ENCODE results near the gene TULP3. TPM values are rescaled to one million over a fixed set of nuclear protein-coding genes. Genes with fewer than 3 reads are reported as not detected.
"Not testable (repeated sequence)": the region's sequence is repeated elsewhere in the genome, so short reads cannot be mapped to it uniquely, and the experiment has no call there.

Gene TULP3
- total RNA-seq, 1 donor from 2014 or later = 15.4 TPM

GRCh38 chr12:2864198-2864597 is 26.5 kb upstream of the TULP3 start:
- intact Hi-C loops (cut with DNase I) = no loop called here

GRCh38 chr12:2868986-2869632 is 21.6 kb upstream of the TULP3 start:
- DNase-seq; H3K4me1 ChIP-seq; H3K27ac ChIP-seq; H3K9me3 ChIP-seq; H3K36me3 ChIP-seq; ATAC-seq; H3K4me3 ChIP-seq; H3K27me3 ChIP-seq (ENCODE audit: low read depth); intact Hi-C loops (cut with DNase I): not testable (repeated sequence)

More at GRCh38 chr12:2864198-2864597, 26.5 kb upstream of the TULP3 start:
- no peak for TF ChIP-seq CTCF (IDR thresholded peaks at IDR 0.05)
- H3K27ac ChIP-seq = no peak overlapping the region
- no peaks in the 10 kb centered on the region for H3K36me3 ChIP-seq
- H3K4me3 ChIP-seq = no peak overlapping the region
- ATAC-seq = no peak
- no peaks in the 10 kb centered on the region for H3K4me1 ChIP-seq
- no peak for DNase-seq
- H3K9me3 ChIP-seq = no peaks in the 10 kb centered on the region
- H3K27me3 ChIP-seq (ENCODE audit: low read depth) = no peaks in the 10 kb centered on the region

GRCh38 chr12:2876431-2877046 is 14.2 kb upstream of the TULP3 start:
- peak overlapping the region; percentile 95 for H3K27ac ChIP-seq
- no peak for TF ChIP-seq CTCF (IDR thresholded peaks at IDR 0.05)
- H3K9me3 ChIP-seq = no peaks in the 10 kb centered on the region
- ATAC-seq = peak in 1 of 2 donors; percentile 54
- peak overlapping the region; percentile 95 for H3K4me3 ChIP-seq
- peaks cover 5% of the 10 kb centered on the region for H3K36me3 ChIP-seq
- DNase-seq = no peak
- no peaks in the 10 kb centered on the region for H3K27me3 ChIP-seq (ENCODE audit: low read depth)
- intact Hi-C loops (cut with DNase I) = no loop called here
- H3K4me1 ChIP-seq = peaks cover 26% of the 10 kb centered on the region

GRCh38 chr12:2877047-2877952 is 13.4 kb upstream of the TULP3 start, which contains the start of the genes FOXM1 and RHNO1:
TSS of gene FOXM1 (minus strand) at chr12:2877174. CDS start at chr12:2874478, 2,696 bp downstream.
TSS of gene RHNO1 (plus strand) at chr12:2877223. CDS start at chr12:2885367, 8,144 bp downstream.
- Histone ChIP-seq H3K9me3 (no peaks in the 10 kb centered on the region), H3K4me3 (peak within 1 kb of the TSS; percentile 95), H3K36me3 (peaks cover 5% of the 10 kb centered on the region), H3K27ac (peak within 1 kb of the TSS; percentile 95), H3K27me3 (ENCODE audit: low read depth) (no peaks in the 10 kb centered on the region), H3K4me1 (peaks cover 26% of the 10 kb centered on the region)
- DNase-seq = peak; percentile 93
- ATAC-seq = peak; percentile 95 to 96
- peak; percentile 35 for TF ChIP-seq CTCF (IDR thresholded peaks at IDR 0.05)
- intact Hi-C loops (cut with DNase I) = no loop called here

- H3K36me3 ChIP-seq = peaks cover 5% of the 10 kb centered on the region
- intact Hi-C loops (cut with DNase I) = no loop called here
- H3K9me3 ChIP-seq = no peaks in the 10 kb centered on the region
- no peaks in the 10 kb centered on the region for H3K27me3 ChIP-seq (ENCODE audit: low read depth)
- ATAC-seq (peak; percentile 45 to 55), DNase-seq (no peak)
- peaks cover 26% of the 10 kb centered on the region for H3K4me1 ChIP-seq
- TF ChIP-seq CTCF (IDR thresholded peaks at IDR 0.05) = no peak
- peak overlapping the region; percentile 95 for H3K4me3 ChIP-seq
- peak overlapping the region; percentile 95 for H3K27ac ChIP-seq
Measured at GRCh38 chr12:2877953-2878732, 12.5 kb upstream of the TULP3 start.

Data from lower lobe of right lung (tissue), 2 donors.